Activated T-cell treated with anti-CD3 and anti-CD28 coated beads, Interleukin-2, amount 50 U/mL, for 48 hours (primary cell): Measurements from ENCODE around the gene FAM81A.
"Not testable (repeated sequence)": the region's sequence is repeated elsewhere in the genome, so short reads cannot be mapped to it uniquely, and the experiment has no call there.

Experiments used
- DNase-seq, 2 experiments: peaks; one replicate each; pipeline ENCODE4 v3.0.0-alpha.2; 2020

Gene FAM81A

GRCh38 chr15:59491062-59491461, 53.1 kb downstream of the FAM81A start:
- no peak for DNase-seq

- peak; percentile 57 to 62 for DNase-seq
Observed at GRCh38 chr15:59492389-59493377, 54.7 kb downstream of the FAM81A start.

DNA sequence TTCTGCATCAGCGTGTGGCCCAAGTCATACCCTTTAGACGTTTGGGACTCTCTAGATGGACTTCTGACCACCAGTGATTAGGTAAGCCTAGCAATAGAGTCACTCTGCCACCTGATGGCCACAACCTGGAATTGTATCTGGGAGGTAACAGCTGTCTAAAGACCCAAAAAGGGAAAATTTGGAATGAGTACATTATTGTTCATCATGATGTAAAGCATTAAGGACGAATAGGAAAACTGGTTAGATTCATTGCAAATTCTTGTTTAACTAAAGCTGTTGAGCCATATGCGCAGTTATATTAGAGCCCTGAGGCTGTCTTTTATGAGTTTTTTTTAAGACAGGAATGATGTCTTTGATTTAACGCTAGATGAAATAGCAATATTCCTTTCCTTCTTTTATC, 63.6 kb downstream of the FAM81A start:
- peak in 1 of 2 experiments; percentile 32 for DNase-seq

GRCh38 chr15:59515190-59515589, 77.2 kb downstream of the FAM81A start:
- no peak for DNase-seq

GRCh38 chr15:59516655-59517461, 78.9 kb downstream of the FAM81A start:
- no peak for DNase-seq

GRCh38 chr15:59519329-59519728, 81.3 kb downstream of the FAM81A start:
- DNase-seq: no peak

GRCh38 chr15:59521443-59521842, 83.5 kb downstream of the FAM81A start:
- DNase-seq: no peak

GRCh38 chr15:59522988-59523461, 85.0 kb downstream of the FAM81A start:
- peak; percentile 35 to 36 for DNase-seq

DNA sequence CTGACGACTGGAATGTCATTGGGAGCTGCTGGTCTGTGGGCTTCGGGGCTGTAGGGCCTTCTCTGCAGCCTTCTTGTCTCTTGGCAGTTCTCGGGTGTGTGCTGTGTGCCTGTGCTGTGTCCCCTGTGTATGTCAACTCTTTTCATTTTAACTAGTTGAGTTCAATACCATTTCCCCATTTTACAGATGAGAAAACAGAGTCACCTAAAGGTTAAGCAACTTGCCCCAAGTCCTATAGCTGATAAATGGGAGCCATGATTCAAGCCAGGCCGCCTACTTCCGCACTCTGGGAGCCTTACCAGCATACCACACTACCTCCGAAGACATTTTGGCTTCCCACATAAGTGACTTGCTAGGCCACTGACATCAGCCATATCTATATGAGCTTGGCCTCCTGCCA, 85.7 kb downstream of the FAM81A start:
- no peak for DNase-seq

DNA sequence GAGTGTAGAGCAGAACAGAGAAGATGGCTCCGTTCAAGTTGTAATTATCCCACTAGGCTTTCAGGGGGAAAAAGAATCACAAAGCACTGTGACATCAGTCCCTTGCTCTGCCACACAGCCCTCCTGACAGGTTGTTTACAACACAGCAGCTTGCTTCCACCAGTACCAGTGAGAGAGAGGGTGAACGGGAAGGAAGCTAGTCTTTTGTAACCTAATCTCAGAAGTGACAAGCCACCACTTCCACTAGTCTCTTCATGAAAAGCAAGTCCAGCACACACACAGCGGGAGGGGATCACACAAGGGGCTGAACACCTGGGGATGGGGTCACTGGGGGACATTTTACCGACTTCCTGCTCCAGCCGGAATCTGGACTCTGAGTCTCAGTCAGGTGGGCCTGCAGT, 86.3 kb downstream of the FAM81A start:
- DNase-seq: no peak

GRCh38 chr15:59526466-59526865, 88.5 kb downstream of the FAM81A start:
- not testable (repeated sequence) for DNase-seq

GRCh38 chr15:59528429-59528828, 90.4 kb downstream of the FAM81A start:
- no peak for DNase-seq

GRCh38 chr15:59528961-59529402, 91.0 kb downstream of the FAM81A start:
- DNase-seq: peak; percentile 76

- DNase-seq: no peak
Observed at GRCh38 chr15:59531066-59531675, 93.2 kb downstream of the FAM81A start.

DNA sequence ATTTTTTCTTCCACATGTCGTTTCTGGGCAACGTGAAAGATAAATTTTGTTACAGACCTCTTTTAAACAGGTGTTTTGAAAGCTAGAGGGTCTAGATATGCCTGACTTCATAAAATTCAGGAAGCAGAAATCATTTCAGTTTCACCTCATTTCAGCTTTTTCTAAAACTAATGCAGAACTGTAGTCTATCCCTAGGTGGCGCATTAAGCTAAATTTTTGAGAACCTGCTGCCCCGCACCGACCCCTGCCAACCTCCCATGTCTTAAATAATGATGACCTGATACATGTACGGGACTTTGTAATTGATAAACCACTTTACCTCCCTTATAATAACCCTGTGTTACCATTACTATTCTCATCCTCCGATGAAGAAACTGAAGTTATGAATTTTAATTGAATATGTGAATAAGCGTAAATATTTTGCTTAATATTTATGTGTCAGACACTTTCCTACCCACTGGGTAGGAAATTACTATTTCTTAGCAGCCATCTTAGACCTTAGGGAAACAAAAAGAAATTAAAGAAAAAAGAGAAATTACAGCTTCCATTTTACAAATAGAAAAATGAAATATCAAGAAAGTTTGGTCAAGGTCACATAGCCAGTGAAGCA, 94.9 kb downstream of the FAM81A start:
- DNase-seq: peak in 1 of 2 experiments; percentile 39

DNA sequence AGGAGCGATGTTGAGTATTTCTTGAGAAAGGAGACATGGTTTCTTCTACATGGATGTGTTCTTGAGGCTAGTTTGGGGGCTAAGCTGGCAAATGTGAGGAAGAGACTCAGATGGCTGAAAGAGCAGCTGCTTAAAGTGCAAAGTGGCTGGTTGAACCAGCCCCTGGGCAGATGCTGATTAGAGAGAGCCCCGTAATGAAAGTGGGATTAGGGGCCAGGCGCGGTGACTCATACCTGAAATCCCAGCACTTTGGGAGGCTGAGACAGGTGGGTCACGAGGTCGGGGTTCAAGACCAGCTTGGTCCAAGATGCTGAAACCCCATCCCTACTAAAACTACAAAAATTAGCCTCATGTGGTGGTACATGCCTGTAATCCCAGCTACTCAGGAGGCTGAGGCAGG, 98.6 kb downstream of the FAM81A start:
- no peak for DNase-seq

GRCh38 chr15:59537403-59537802, 99.4 kb downstream of the FAM81A start:
- DNase-seq: no peak

GRCh38 chr15:59538494-59538893, 100.5 kb downstream of the FAM81A start:
- no peak for DNase-seq

- DNase-seq: no peak
Observed at GRCh38 chr15:59539799-59540198, 101.8 kb downstream of the FAM81A start.

DNA sequence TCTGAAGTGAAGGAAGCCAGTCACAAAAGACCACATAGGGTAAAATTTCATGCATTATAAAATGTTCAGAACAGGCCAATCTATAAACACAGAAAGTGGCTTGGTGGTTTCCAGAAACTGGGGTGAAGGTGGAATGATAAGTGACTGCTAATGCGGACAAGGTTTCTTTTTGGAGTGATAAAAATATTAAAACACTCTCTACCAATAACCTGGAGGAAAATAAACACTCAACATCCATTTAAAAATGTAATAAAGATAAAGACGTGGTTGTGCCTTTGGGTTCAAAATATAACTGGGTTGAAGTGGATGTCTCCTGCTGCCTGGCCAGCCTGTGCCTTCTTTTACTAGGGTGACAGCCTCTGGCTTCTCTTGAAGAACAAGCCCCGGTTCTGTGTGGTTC, 102.7 kb downstream of the FAM81A start:
- no peak for DNase-seq

DNA sequence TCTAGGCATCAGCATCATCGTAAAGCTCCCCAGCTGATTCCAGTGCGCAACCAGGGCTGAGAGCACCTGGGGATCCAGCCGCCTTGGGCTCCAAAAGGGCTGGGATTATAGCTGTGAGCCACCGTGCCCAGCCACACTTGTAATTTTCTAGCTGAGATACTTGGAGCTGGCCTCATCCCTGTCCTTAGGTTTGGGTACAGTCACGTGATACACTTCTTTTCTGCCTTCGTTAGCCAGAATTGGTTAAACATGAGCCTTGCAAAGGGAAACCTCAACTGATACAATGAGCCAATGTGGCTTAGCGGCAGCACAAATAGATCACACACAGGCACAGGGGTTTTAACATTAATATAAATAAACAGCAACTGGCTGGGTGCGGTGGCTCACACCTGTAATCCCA, 103.8 kb downstream of the FAM81A start:
- no peak for DNase-seq

DNA sequence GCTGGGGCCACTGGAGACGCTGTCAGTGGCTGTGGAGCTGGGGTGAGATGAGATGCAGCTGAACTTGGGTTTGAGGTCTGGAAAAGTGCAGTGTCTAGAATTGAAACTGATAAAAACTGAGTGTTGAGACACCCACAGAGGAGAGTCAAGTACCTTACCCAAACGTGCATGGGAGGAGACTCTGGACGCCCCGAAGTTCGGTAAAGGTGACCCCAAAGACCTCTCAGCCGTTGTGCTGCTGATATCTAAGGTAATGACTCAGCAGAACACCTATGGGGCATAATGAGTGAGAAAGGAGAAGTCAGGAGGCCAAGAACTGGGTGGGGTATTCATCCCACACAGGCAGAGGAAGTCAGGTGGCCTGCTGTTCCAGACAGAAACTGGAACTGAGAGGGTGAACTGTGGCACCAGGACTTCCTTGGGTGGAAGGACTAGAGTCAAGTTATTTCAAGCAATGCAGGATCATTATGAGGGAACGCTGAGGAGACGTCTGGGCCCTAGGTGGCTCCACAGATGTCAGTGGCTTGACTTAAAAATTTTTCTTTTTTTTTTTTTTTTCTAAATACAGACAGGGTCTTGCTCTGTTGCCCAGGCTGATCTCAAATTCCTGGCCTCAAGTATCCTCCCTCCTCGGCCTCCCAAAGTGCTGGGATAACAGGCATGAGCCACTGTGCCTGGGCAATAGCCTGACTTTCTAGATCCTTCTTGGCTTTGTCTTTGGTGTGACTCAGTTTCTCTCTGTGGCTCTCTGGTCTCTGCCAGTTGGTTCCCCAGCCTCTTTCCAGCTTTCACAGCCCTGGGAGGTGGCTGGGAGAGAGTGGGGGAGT, 105.9 kb downstream of the FAM81A start:
- peak; percentile 25 to 32 for DNase-seq
